HG02938 (cell line): ENCODE measurements around the gene IL5.
"Not testable (repeated sequence)": the region's sequence is repeated elsewhere in the genome, so short reads cannot be mapped to it uniquely, and the experiment has no call there.

ENCODE experiments used
- ATAC-seq: cut with Tn5 transposase; IDR thresholded peaks from one replicate; pipeline ENCODE4 v1.9.1; 2021; ENCODE audit warnings: mild to moderate bottlenecking, moderate library complexity; ENCODE audit not compliant: unreplicated experiment

The IL5 gene

DNA sequence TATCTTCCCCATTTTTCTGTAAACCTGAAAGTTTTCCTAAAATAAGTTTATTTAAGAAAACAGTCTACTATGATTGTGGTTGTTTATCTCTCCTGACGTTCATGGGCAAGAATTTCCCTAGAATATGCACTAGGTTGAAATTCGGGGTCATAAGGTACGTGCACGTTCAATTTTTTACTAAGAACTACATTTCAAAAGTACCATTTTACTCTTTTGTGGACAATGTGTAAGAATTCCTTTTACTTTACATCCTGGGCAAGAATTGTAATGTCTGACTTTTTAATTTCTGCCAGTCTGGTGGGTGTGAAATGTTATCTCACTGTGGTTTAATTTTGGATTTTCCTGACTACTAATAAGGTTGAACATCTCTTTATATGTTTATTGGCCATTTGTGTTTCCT, 12.4 kb downstream of the IL5 start:
- no peak for ATAC-seq

DNA sequence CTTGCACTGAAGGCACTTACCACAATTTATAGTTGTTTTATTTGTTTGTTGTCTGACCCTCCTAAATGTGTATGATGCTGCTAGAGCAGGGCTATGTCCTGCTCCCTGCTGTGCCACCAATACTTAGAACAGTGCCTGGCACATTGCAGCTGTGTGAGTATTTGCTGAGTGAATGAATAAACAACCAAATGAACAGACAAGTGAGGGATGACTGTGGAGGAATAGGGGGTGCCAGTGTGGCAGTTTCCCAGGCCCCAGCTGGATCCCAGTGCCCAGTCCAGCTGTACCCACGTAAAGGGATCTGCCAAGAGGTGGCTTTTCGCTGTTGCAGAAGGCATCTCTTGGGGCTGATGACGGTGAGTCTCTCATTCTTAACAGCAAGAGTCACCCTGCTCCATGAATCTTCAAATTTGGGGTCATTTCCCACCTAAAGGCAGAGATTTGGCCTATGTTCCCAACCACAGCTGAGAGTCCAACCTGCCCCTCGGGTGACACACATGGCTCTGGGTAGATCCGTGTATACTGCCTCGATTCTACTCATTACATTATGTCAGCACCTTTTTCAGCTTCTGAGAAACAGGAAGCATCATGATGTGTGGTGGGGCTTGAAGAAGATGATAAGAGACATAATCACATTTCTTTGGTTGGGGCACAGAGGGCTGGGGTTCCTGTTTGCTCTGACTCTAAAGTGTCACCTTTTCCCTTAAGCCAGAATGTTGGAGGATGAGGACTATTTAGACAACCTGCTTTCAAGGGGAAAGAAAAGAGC, 14.3 kb downstream of the IL5 start:
- no peak for ATAC-seq

DNA sequence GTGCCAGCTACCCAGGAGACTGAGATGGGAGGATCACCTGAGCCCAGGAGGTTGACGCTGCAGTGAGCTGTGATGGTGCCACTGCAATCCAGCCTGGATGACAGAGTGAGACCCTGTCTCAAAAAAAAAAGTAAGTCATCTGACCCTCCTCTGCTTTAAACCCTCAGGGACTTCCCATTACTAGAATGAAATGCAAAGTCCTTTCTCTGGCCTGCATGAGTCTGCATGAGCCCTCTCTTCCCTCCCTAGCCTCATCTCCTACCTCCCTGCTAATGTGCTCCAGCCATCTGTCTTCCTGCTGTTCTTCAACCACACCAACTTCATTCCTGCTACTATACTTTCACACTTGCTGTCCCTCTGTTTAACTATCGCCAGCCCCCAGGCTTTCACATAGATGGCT, 15.3 kb downstream of the IL5 start:
- ATAC-seq = no peak

DNA sequence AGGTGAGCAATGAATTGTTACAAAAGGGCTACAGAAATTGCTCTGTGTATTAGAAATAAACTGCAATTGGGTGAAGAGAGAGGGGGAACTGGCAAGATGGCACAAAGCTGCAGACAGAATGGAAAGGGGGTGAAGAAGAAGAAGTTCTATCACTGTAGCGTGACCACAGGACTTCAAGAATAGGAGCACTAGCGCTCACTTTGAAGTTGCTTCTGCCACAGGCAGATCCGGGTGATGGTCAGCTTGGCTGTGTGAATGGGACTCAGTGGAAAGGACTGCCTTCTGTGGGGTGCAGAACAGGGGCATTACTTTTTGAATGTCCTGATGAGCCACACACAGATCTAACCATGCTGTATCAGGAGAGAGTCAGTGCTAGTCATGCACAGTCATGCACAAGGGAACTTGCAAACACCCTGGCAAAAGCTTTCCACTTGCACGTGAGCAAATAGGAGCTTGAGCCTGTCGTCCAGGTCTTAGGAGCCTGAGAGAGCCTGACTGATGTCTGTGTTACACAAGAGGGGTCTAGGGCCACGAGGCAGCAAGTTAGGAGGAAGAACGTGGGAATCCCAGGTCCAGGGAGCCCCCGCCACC, 16.3 kb downstream of the IL5 start:
- no peak for ATAC-seq

DNA sequence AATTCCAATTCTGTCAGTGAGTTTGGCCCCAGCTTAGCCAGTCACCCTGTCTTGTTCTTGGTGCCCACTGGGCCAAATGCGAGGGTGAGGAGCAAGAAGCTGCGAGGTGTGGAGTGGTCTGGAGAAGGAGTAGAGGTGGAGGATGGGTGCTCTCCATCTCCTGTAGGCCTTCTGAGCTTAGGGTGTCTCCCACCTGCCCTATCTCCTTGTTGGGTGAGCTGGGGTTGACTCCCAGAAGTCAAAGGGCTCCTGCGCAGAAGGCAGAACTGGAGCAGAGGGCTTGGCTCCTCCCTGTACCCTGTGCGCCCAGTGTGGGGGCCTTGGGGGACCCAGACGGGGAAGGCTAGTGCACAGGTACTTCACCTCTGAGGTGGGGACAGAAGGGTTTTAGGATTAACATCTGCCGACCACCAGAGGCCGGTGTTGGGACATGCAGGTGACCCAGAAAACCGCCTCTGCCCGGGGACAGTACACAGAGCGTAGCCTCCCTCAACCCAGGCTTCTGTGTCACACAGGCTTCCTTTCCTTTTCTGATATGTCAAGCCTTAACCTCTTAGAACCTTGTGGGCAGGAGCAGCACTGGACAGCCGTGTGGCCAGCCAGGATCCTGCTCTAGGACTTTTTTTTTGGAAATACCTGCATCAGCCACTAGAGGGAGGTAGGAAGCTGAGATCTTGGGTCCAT, 16.9 kb downstream of the IL5 start:
- ATAC-seq = no peak

DNA sequence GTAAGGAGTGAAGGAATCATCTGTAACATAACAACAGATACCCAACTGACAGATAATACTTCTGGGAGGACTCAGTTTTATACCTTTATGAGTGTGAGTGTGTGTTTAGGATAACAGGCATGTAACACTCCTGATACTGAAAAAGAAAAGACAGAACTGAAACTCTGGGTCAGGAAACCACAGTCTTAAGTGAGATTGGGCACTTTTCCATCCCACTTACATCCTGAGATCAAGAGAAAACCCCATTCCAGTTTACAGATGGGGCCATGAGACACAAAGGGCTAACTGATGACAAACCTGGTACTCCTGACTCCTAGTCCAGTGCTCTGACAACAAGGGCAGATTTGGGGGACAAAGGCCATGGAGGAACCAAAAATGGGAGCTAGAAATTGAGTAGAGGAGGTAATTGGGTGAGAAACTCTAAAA, 18.0 kb downstream of the IL5 start:
- ATAC-seq = peak; percentile 77

DNA sequence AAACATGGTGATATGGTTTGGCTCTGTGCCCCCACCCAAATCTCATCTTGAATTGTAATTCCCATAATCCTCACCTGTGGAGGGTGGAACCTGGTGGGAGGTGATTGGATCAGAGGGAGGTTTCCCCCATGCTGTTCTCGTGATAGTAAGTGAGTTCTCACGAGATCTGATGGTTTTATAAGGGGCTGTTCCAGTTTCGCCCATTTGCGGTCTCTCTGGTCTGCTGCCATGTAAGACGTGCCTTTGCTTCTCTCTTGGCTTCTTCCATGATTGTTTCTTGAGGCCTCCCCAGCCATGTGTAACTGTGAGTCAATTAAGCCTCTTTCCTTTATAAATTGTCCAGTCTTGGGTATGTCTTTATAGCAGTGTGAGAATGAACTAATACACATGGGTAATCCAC, 18.4 kb downstream of the IL5 start:
- not testable (repeated sequence) for ATAC-seq

DNA sequence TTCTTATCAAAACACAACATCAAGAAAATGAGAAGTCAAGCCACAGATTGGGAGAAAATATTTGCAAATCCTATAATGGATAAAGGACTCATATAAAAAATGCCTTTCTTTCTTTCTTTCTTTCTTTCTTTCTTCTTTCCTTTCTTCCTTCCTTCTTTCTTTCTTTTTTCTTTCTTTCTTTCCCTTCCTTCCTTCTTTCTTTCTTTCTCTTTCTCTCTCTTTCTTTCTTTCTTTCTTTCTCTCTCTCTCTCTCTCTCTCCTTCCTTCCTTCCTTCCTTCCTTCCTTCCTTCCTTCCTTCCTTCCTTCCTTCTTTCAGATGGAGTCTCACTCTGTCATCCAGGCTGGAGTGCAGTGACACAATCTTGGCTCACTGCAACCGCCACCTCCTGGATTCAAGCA, 21.3 kb downstream of the IL5 start:
- not testable (repeated sequence) for ATAC-seq

DNA sequence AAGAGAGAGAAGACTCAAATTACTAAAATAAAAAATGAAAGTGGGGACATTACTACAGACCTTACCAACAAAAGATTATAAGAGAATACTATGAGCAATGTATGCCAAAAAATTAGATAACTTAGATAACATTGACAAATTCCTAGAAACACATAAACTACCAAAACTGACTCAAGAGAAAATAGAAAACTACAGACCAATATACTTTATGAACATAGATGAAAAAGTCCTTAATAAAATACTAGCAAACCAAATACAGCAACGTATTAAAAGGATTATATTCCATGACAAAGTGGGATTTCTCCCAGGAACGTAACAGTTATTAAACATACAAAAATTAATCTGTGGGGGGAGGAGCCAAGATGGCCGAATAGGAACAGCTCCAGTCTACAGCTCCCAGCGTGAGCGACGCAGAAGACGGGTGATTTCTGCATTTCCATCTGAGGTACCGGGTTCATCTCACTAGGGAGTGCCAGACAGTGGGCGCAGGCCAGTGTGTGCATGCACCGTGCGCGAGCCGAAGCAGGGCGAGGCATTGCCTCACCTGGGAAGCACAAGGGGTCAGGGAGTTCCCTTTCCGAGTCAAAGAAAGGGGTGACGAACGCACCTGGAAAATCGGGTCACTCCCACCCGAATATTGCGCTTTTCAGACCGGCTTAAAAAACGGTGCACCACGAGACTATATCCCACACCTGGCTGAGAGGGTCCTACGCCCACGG, 29.5 kb downstream of the IL5 start:
- not testable (repeated sequence) for ATAC-seq

DNA sequence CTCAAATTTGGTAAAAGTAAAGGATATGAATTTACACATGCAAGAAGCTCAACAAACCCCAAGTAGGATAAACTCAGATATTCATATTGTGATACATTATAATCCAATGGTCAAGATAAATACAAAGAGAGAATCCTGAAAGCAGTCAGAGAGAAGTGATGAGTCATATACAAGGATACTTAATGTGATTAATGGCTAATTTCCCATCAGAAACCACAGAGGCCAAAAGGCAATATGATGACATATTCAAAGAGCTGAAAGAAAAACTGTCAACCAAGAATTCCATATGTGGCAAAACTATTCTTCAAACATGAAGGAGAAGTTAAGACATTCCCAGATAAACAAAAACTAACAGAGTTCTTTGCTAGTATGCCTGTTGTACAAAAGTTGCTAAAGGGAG, 33.2 kb downstream of the IL5 start:
- no peak for ATAC-seq

DNA sequence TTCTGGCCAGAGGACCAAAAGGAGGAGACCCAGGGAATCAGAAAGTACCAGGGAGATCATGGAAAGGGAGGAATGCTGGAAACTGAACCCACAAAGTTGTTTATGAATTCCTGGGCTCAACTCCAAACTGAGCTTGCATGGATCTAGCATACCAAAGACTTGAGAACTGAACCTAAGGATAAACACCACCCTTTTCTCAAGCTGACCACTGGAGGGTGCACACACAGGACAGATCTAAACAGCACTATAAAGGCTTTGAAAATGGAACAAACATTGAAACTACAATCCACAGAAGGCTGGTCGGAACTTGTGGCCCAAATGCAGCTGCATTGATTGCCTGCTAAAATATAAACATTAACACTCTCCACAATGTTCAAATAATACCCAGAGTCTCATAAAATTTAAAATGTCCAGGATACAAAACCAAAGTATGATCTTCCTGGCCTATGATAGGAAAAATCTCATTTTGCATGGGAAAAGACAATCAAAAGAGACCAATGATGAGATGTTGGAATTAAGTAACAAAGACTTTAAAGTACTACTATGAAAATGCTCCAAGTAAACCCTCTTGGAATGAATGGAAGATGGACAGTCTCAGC, 37.1 kb downstream of the IL5 start:
- ATAC-seq = peak; percentile 61

DNA sequence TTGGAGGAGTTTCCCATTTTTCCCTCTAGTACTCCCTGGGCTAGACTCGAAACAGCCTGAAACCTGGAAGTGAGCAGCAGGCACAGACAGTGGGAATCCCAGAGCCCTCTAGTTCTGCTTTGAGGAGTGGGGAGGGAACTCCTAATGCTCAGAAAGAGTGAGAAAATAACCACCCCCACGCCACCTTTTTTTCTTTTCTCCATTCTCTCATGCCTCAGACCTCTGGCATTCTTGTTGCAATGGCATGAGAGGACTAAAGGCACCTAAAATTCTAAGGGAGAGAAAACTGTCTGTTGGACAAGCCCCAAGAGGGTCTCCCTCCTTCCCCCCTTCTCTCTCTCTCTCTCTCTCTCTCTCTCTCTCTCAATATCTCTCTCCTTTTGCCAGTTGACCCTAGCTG, 37.7 kb downstream of the IL5 start:
- no peak for ATAC-seq

DNA sequence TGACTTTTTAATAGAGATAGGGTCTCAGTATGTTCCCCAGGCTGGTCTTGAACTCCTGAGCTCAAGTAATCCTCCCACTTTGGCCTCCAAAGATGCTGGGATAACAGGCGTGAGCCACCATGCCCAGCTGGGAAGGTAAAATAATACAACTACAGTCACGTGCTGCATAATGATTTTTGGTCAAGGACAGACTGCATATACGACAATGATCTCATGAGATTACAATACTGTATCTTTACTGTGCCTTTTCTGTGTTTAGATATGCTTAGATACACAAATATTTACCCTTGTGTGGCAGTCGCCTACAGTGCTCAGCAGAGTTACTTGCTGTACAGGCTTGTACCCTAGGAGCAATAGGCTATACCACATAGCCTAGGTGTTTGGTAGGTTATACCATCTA, 38.6 kb downstream of the IL5 start:
- no peak for ATAC-seq

DNA sequence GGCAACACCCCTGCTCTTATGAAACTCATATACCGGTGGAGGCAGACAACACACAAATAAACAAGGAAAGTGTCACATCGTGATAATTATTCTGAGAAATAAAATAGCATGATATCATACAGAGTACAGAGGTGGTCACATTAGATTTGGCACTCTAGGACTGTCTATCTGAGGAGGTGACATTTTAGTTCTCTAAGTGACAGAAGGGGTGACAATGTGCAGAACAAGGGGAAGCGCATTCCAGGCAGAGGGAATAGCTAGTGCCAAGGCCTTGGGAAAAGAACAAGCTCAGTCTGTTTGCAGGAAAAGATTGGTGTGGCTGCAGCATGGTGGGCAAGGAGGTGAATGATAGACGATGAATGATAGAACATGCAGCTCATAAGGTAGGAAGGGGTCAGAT, 40.1 kb downstream of the IL5 start:
- ATAC-seq = no peak

DNA sequence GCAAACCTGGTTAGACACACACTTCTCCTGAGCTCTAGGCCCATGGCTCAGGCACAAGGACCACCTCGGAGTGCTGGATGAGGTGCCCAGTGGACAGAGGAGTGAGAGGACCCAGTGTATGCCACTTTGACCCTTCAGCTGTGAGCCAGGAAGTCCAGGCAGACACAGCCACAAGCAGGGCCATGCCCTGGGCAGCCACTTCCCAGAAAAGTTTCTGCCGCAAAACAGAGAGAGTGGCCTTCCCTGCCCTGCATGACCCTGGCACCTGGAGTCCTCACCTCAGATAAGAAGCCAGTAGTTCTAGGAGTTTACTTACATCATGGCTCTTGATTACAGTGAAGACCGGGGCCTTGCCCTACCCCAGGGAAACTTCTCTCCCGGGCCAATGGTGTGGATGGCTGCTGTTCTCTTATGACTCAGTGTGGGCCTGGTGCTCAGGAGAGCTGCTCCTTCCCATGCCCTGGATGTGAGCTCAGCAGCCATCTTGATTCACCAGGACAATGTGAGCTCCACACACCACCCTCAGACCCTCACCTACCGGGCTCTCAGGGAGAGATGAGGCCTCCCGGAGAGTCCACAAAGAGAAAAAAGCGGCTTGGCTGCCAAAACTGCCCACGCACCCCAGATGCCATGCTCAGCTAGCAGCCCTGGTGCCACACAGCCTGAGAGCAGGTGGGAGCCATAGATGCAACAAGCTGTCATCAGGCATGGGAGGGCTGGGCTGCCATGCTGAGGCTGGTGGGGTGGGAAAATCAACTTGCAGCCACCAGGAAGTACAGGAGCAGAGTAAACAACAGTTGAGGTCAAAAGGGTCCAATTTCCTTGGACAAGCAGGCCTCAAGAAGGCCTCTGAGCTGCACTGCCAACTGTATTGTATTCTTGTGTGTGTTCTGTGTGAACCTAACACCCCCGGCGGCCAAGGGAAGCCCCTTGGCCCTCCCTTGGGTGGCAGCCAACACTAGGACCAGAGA, 41.1 kb downstream of the IL5 start:
- ATAC-seq = no peak

DNA sequence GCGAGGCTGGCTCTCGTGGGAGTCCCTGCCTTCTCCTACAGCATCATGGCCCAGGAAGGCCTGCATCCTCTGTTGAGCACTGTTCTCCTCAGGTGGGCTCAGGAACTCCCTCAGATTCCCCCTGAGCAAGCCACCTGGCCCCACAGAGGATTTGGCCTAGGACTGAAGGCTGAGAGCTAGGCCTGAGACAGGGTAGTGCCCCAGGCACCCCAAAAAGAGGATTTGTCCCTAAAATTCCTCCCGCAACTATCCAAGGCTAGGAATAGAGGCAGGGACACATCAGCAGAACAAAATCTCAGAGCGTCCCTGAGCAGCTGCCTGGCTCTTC, 41.7 kb downstream of the IL5 start:
- no peak for ATAC-seq

DNA sequence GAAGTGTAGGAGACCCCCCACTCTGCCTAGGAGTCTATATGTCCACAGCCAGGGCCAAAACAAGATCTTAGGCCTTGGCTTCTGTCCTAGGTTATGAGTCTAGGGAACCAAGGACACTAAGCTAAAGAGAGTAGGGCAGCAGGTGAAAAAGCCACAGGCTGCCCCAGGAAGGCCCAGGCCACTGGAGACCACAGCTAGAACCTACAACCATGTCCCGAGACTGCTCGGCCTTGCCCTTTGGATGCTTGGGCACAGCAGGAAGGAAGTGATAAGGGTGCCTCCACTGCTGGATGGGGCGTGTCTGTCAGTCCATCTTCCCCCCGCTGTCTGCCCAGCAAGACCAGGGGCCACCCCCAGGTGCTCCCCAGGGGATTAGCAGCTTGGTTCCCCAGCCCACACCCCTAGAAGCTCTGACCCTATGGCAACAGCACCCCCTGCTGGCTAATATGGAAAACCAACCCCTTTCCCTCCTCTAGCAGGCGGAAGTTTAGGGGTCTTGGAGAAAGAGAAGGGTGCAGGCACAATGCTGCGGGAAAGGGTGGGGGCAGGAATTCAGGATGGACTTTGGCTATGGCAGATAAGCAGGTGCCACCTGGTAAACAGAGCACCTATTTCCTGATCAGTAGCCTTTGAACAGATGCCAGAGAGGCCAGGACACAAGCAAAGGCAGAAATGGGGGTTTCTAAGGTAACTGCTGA, 42.2 kb downstream of the IL5 start:
- peak; percentile 29 for ATAC-seq

DNA sequence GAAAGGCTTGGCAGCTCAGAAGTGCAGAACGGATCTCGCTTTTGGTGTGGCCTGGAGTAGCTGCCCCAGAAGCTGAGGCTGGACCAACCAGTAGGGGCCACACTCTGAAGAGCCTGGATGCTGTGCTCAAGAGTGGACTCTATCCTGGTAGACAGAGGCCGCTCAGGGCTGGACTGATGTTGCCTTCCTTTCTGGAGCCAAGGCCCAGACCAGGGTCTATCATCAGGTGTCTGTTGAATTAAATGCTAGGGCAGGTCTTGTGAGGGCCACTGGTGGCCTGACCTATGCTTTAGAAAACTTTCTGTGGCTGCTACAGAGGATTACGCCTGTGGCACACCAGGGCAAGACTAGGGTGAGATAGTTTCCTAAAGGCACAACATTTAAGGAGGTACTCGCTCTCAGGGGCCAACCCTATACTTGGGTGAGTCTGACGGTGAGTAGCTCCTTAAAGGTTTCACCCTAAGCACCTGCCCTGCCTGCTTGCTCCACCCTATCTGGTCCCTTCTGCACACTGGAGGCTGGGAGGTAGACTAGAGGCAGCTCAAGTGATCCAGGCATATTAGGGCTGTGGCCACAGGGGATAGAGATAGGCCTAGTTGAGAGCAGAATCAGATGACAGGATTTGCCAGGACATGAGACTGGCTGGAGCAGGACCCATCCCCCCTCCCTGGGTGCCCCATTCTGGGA, 42.9 kb downstream of the IL5 start:
- ATAC-seq = no peak
